ENCODE data around the gene SNX24. TPM values are rescaled to one million over a fixed set of nuclear protein-coding genes. Genes with fewer than 3 reads are reported as not detected.

SNX24 gene
- total RNA-seq, 1 experiment from 2014 or later, result 10.3 TPM

- H4K20me1 ChIP-seq (ENCODE audit: low read length), result no peaks in the 10 kb centered on the region
- no peaks in the 10 kb centered on the region for H3K4me1 ChIP-seq (ENCODE audit: insufficient read depth, low read length)
- H3K79me2 ChIP-seq (ENCODE audit: low read length), result no peaks in the 10 kb centered on the region
- H3K9me2 ChIP-seq (replicated peaks; ENCODE audit: low read length), result no peaks in the 10 kb centered on the region
- no peak overlapping the region for H2AFZ ChIP-seq (ENCODE audit: low read length)
- TF ChIP-seq EZH2phosphoT487 (IDR thresholded peaks at IDR 0.05; ENCODE audit: borderline replicate concordance, low read length) (no peak), EZH2 (IDR thresholded peaks at IDR 0.05; ENCODE audit: low read length, unreplicated experiment) (no peak), CTCF (conservative IDR thresholded peaks at IDR 0.05; ENCODE audit: low read depth, low read length) (no peak)
- DNase-seq, result no peak
- no peak for ATAC-seq
- intact Hi-C loops (cut with micrococcal nuclease), result no loop called here
- no TSS peak for BruUV-seq (replicated peaks)
- no peaks in the 10 kb centered on the region for H3F3A ChIP-seq (ENCODE audit: low read length, unreplicated experiment)
- H3K9me3 ChIP-seq (ENCODE audit: low read length), result no peaks in the 10 kb centered on the region
- H3K27me3 ChIP-seq (ENCODE audit: low read length), result no peaks in the 10 kb centered on the region
- no peak overlapping the region for H3K4me2 ChIP-seq (ENCODE audit: low read length)
- H3K4me3 ChIP-seq (ENCODE audit: low read length), result no peak overlapping the region
- no peak overlapping the region for H3K9ac ChIP-seq (ENCODE audit: low read length)
- CTCF ChIA-PET, result no interaction called here
- H3K27ac ChIP-seq (ENCODE audit: low read length), result no peak overlapping the region
- POLR2A ChIA-PET (ENCODE audit: unreplicated experiment), result no interaction called here
- no peaks in the 10 kb centered on the region for H3K36me3 ChIP-seq (ENCODE audit: low read depth, low read length)
Measured at GRCh38 chr5:122942164-122942914, 96.9 kb downstream of the SNX24 start.

- BruUV-seq (replicated peaks), result no TSS peak
- CTCF ChIA-PET, result no interaction called here
- Histone ChIP-seq H2AFZ (ENCODE audit: low read length) (no peak overlapping the region), H3K4me2 (ENCODE audit: low read length) (no peak overlapping the region), H3K36me3 (ENCODE audit: low read depth, low read length) (no peaks in the 10 kb centered on the region), H3F3A (ENCODE audit: low read length, unreplicated experiment) (no peaks in the 10 kb centered on the region), H3K9ac (ENCODE audit: low read length) (no peak overlapping the region), H4K20me1 (ENCODE audit: low read length) (no peaks in the 10 kb centered on the region), H3K9me3 (ENCODE audit: low read length) (no peaks in the 10 kb centered on the region), H3K27me3 (ENCODE audit: low read length) (no peaks in the 10 kb centered on the region), H3K27ac (ENCODE audit: low read length) (no peak overlapping the region), H3K4me3 (ENCODE audit: low read length) (no peak overlapping the region), H3K9me2 (replicated peaks; ENCODE audit: low read length) (no peaks in the 10 kb centered on the region), H3K4me1 (ENCODE audit: insufficient read depth, low read length) (no peaks in the 10 kb centered on the region), H3K79me2 (ENCODE audit: low read length) (no peaks in the 10 kb centered on the region)
- ATAC-seq (no peak), DNase-seq (no peak)
- POLR2A ChIA-PET (ENCODE audit: unreplicated experiment), result no interaction called here
- intact Hi-C loops (cut with micrococcal nuclease), result no loop called here
- TF ChIP-seq CTCF (conservative IDR thresholded peaks at IDR 0.05; ENCODE audit: low read depth, low read length) (no peak), EZH2 (IDR thresholded peaks at IDR 0.05; ENCODE audit: low read length, unreplicated experiment) (no peak)
Measured at GRCh38 chr5:122943050-122943698, 97.8 kb downstream of the SNX24 start.

- POLR2A ChIA-PET (ENCODE audit: unreplicated experiment), result no interaction called here
Measured at GRCh38 chr5:122944051-122944450, 98.6 kb downstream of the SNX24 start.

More at GRCh38 chr5:122944051-122944450, 98.6 kb downstream of the SNX24 start:
- DNase-seq, result no peak
- H3K27ac ChIP-seq (ENCODE audit: low read length), result no peak overlapping the region
- no peaks in the 10 kb centered on the region for H3K36me3 ChIP-seq (ENCODE audit: low read depth, low read length)
- no peaks in the 10 kb centered on the region for H3K9me3 ChIP-seq (ENCODE audit: low read length)
- CTCF ChIA-PET, result no interaction called here
- no peaks in the 10 kb centered on the region for H3K4me1 ChIP-seq (ENCODE audit: insufficient read depth, low read length)
- H3K9me2 ChIP-seq (replicated peaks; ENCODE audit: low read length), result no peaks in the 10 kb centered on the region
- no peak overlapping the region for H3K9ac ChIP-seq (ENCODE audit: low read length)
- intact Hi-C loops (cut with micrococcal nuclease), result no loop called here
- no peak overlapping the region for H3K4me3 ChIP-seq (ENCODE audit: low read length)
- BruUV-seq (replicated peaks), result no TSS peak
- H3F3A ChIP-seq (ENCODE audit: low read length, unreplicated experiment), result no peaks in the 10 kb centered on the region
- H4K20me1 ChIP-seq (ENCODE audit: low read length), result no peaks in the 10 kb centered on the region
- H3K27me3 ChIP-seq (ENCODE audit: low read length), result no peaks in the 10 kb centered on the region
- no peak overlapping the region for H3K4me2 ChIP-seq (ENCODE audit: low read length)
- no peak overlapping the region for H2AFZ ChIP-seq (ENCODE audit: low read length)
- ATAC-seq, result no peak
- no peak for TF ChIP-seq CTCF (conservative IDR thresholded peaks at IDR 0.05; ENCODE audit: low read depth, low read length)
- TF ChIP-seq EZH2 (IDR thresholded peaks at IDR 0.05; ENCODE audit: low read length, unreplicated experiment), result no peak
- TF ChIP-seq EZH2phosphoT487 (IDR thresholded peaks at IDR 0.05; ENCODE audit: borderline replicate concordance, low read length), result no peak
- no peaks in the 10 kb centered on the region for H3K79me2 ChIP-seq (ENCODE audit: low read length)

Measured in PC-3 (cell line).